ENCODE results near the gene ITM2C.

Gene ITM2C

DNA sequence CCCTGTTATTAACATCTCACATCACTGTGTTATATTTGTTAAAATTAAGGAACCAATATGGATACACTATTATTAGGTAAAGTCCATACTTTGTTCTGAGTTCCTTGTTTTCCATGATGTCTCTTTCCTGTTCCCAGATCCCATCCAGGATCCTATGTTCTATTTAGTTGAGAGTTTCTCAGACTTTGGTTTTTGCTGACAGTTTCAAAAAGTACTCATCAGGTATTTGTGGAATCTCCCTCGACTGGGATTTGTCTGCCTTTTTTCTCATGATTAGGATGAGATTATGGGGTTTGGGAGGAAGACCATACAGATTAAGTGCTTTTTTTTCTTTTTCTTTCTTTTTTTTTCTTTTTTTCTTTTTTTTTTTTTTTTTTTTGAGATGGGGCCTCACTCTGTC lies 39.4 kb upstream of the ITM2C start:
- TF ChIP-seq SIN3A (IDR thresholded peaks at IDR 0.05; ENCODE audit: borderline replicate concordance, insufficient read depth, low read length) (no peak), TAF1 (IDR thresholded peaks at IDR 0.05; ENCODE audit: borderline replicate concordance, insufficient read depth, low read length) (no peak), FOXP2 (optimal IDR thresholded peaks at IDR 0.05; ENCODE audit: borderline replicate concordance, extremely low read depth, extremely low read length, insufficient read depth) (no peak), POLR2AphosphoS5 (IDR thresholded peaks at IDR 0.05; ENCODE audit: low read depth, low read length) (no peak)
- TF ChIP-seq, protein P1, sequence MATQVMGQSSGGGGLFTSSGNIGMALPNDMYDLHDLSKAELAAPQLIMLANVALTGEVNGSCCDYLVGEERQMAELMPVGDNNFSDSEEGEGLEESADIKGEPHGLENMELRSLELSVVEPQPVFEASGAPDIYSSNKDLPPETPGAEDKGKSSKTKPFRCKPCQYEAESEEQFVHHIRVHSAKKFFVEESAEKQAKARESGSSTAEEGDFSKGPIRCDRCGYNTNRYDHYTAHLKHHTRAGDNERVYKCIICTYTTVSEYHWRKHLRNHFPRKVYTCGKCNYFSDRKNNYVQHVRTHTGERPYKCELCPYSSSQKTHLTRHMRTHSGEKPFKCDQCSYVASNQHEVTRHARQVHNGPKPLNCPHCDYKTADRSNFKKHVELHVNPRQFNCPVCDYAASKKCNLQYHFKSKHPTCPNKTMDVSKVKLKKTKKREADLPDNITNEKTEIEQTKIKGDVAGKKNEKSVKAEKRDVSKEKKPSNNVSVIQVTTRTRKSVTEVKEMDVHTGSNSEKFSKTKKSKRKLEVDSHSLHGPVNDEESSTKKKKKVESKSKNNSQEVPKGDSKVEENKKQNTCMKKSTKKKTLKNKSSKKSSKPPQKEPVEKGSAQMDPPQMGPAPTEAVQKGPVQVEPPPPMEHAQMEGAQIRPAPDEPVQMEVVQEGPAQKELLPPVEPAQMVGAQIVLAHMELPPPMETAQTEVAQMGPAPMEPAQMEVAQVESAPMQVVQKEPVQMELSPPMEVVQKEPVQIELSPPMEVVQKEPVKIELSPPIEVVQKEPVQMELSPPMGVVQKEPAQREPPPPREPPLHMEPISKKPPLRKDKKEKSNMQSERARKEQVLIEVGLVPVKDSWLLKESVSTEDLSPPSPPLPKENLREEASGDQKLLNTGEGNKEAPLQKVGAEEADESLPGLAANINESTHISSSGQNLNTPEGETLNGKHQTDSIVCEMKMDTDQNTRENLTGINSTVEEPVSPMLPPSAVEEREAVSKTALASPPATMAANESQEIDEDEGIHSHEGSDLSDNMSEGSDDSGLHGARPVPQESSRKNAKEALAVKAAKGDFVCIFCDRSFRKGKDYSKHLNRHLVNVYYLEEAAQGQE (IDR thresholded peaks at IDR 0.05; ENCODE audit: insufficient read depth in 1 of 2, low read depth in 2 of 2, low read length in 2 of 2), result no peak

DNA sequence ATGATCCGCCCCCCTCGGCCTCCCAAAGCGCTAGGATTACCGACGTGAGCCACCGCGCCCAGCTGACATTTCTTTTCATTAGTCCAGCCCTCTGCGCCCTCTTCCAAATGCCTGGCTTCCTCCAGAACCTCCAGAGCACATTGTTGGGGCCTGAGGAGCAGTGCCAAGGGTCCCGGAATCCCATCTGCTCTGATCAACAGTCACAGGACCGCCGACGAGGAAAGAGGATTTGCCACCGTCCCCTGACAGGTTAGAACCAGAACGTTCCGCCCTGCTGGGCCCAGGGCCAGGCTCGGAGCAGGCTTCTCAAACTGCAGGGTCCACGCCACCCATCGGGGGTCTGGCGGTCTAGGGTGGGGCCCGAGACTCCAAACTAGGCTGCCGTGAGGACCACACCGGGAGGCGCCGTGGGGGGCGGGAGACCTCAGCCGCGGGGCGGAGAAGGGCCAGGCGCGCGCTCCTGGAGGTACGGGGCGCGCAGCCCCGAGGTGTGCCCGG lies 36.9 kb upstream of the ITM2C start:
- TF ChIP-seq TAF1 (IDR thresholded peaks at IDR 0.05; ENCODE audit: borderline replicate concordance, insufficient read depth, low read length) (no peak), POLR2AphosphoS5 (IDR thresholded peaks at IDR 0.05; ENCODE audit: low read depth, low read length) (no peak), SIN3A (IDR thresholded peaks at IDR 0.05; ENCODE audit: borderline replicate concordance, insufficient read depth, low read length) (no peak), FOXP2 (optimal IDR thresholded peaks at IDR 0.05; ENCODE audit: borderline replicate concordance, extremely low read depth, extremely low read length, insufficient read depth) (no peak)
- TF ChIP-seq, protein P1 (IDR thresholded peaks at IDR 0.05; ENCODE audit: insufficient read depth in 1 of 2, low read depth in 2 of 2, low read length in 2 of 2), result no peak

DNA sequence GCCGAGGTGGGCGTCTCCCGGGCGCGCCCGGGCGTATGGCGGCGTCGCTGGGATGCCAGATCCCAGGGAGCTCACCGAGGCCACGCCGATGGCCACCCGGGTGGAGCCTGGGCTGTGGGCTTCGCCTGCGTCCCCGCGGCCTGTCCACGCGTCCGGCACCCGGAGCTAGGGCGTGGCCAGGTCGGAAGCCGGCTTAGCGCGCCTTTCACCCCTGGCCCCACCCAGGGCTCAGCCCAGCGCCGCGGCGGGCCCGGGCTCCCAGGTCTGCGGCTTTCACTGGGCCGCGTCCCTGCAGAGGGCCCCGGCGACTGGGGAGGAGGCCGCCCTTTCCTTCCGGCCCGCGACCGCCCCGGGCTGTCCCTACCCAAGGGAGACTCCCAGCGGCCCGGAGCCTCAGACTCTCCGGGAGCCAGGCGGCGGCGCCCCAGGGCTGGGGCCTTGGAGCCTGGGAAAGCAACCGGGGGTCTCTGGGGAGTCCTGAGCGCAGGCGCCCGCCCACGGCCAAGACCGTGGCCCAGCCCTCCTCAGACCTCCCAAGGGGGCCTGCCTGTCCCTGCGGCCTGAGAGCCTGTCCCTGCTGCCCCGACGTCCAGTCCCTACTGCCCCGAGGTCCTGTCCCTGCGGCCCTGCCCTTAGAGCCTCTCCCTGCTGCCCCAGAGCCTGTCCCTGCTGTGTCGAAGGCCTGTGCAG lies 36.3 kb upstream of the ITM2C start:
- TF ChIP-seq SIN3A (IDR thresholded peaks at IDR 0.05; ENCODE audit: borderline replicate concordance, insufficient read depth, low read length), result no peak
- no peak for TF ChIP-seq POLR2AphosphoS5 (IDR thresholded peaks at IDR 0.05; ENCODE audit: low read depth, low read length)
- TF ChIP-seq TAF1 (IDR thresholded peaks at IDR 0.05; ENCODE audit: borderline replicate concordance, insufficient read depth, low read length), result no peak
- no peak for TF ChIP-seq FOXP2 (optimal IDR thresholded peaks at IDR 0.05; ENCODE audit: borderline replicate concordance, extremely low read depth, extremely low read length, insufficient read depth)
- TF ChIP-seq, protein P1 (IDR thresholded peaks at IDR 0.05; ENCODE audit: insufficient read depth in 1 of 2, low read depth in 2 of 2, low read length in 2 of 2), result no peak

DNA sequence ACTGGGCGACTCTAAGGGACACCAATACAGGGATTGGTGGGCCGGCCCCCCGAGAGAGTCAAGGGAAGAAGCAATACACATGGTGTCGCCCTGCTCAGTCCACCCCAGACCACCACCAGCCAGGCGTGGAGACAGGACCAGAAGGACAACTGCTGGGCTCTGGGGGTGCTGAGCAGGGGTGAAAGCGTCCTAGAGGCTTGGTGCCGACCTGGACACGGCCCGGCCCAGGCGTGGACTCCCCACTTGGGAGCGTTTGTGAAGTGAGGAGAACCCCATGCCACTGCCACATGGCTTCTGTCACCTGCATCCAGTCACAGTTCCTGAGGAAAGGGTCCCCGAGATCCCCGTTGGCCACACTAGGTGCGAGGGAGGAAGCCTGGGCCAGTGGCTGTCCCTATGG lies 35.4 kb upstream of the ITM2C start:
- TF ChIP-seq, protein P1 (IDR thresholded peaks at IDR 0.05; ENCODE audit: insufficient read depth in 1 of 2, low read depth in 2 of 2, low read length in 2 of 2), result no peak
- no peak for TF ChIP-seq SIN3A (IDR thresholded peaks at IDR 0.05; ENCODE audit: borderline replicate concordance, insufficient read depth, low read length)
- TF ChIP-seq TAF1 (IDR thresholded peaks at IDR 0.05; ENCODE audit: borderline replicate concordance, insufficient read depth, low read length), result no peak
- no peak for TF ChIP-seq FOXP2 (optimal IDR thresholded peaks at IDR 0.05; ENCODE audit: borderline replicate concordance, extremely low read depth, extremely low read length, insufficient read depth)
- no peak for TF ChIP-seq POLR2AphosphoS5 (IDR thresholded peaks at IDR 0.05; ENCODE audit: low read depth, low read length)

Data from PFSK-1 (cell line).